OCI-M2 (cell line): Measurements from ENCODE around the gene SARS1.

Experiments used
- DNase-seq: peaks from one replicate; lab custom pipeline; 2025; ENCODE audit not compliant: unreplicated experiment; lab: John Stamatoyannopoulos, UW

The SARS1 gene

GRCh38 chr1:109259674-109260557 lies 46.2 kb downstream of the SARS1 start:
- DNase-seq = no peak

- DNase-seq = no peak
Observed at GRCh38 chr1:109261006-109261405, 47.3 kb downstream of the SARS1 start.

GRCh38 chr1:109261578-109261977 lies 47.9 kb downstream of the SARS1 start:
- DNase-seq = no peak

GRCh38 chr1:109262231-109263055 lies 48.7 kb downstream of the SARS1 start:
- no peak for DNase-seq

- no peak for DNase-seq
Observed at GRCh38 chr1:109263234-109263596, 49.5 kb downstream of the SARS1 start.

- DNase-seq = no peak
Observed at GRCh38 chr1:109263597-109264378, 50.1 kb downstream of the SARS1 start.

- DNase-seq = no peak
Observed at GRCh38 chr1:109264379-109264755, 50.6 kb downstream of the SARS1 start.

GRCh38 chr1:109265016-109265415 lies 51.3 kb downstream of the SARS1 start:
- no peak for DNase-seq

- DNase-seq = no peak
Observed at GRCh38 chr1:109265741-109266330, 52.1 kb downstream of the SARS1 start.

GRCh38 chr1:109266965-109267364 lies 53.2 kb downstream of the SARS1 start:
- no peak for DNase-seq

- no peak for DNase-seq
Observed at GRCh38 chr1:109267743-109268300, 54.1 kb downstream of the SARS1 start.

GRCh38 chr1:109268431-109269211 lies 54.9 kb downstream of the SARS1 start:
- DNase-seq = no peak

- DNase-seq = no peak
Observed at GRCh38 chr1:109269212-109269980, 55.7 kb downstream of the SARS1 start.

GRCh38 chr1:109269981-109270622 lies 56.4 kb downstream of the SARS1 start:
- DNase-seq = no peak

- no peak for DNase-seq
Observed at GRCh38 chr1:109270623-109271317, 57.1 kb downstream of the SARS1 start.

- DNase-seq = no peak
Observed at GRCh38 chr1:109271458-109271857, 57.7 kb downstream of the SARS1 start.

- no peak for DNase-seq
Observed at GRCh38 chr1:109272021-109272799, 58.5 kb downstream of the SARS1 start.
